Cardiac muscle cell (in vitro differentiated cells and primary cell): ENCODE data around the gene LZTR1. TPM values are rescaled to one million over a fixed set of nuclear protein-coding genes. Genes with fewer than 3 reads are reported as not detected.
"Not testable (repeated sequence)": the region's sequence is repeated elsewhere in the genome, so short reads cannot be mapped to it uniquely, and the experiment has no call there.

Source experiments
- DNase-seq, 2 donors: peaks; one replicate each; pipeline versions ENCODE4 v3.0.0 to v3.0.0-alpha.2; 2010 to 2017; ENCODE audit warnings: low read depth in 1 of 2, low spot score in 1 of 2
- H3K27ac ChIP-seq: fragments of 200-600 bp; sonication (generic); 2 replicates; pipeline ENCODE4 v1.5.1; 2016
- H3K27me3 ChIP-seq: fragments of 200-600 bp; sonication (generic); 2 replicates; pipeline ENCODE4 v1.6.0; 2016; ENCODE audit warnings: control low read depth
- H3K36me3 ChIP-seq: fragments of 200-600 bp; sonication (generic); 2 replicates; pipeline ENCODE4 v1.5.1; 2016; ENCODE audit warnings: control low read depth
- H3K4me1 ChIP-seq: fragments of 200-600 bp; sonication (generic); 2 replicates; pipeline ENCODE4 v1.8.1; 2017; ENCODE audit warnings: low read depth, mild to moderate bottlenecking, mixed run types
- H3K4me3 ChIP-seq: fragments of 200-600 bp; sonication (generic); 2 replicates; pipeline ENCODE4 v1.5.1; 2016; ENCODE audit warnings: mild to moderate bottlenecking
- H3K9me3 ChIP-seq: fragments of 200-600 bp; sonication (generic); 2 replicates; pipeline ENCODE4 v1.5.1; 2017; ENCODE audit warnings: low read depth, mild to moderate bottlenecking, control low read depth
- polyA plus RNA-seq: library from polyadenylated mRNA; unstranded; fragments of >200 nt; fragmentation: Nextera tagmentation; extraction: Ambion mirVana; gene quantifications from 2 replicates; pipeline ENCODE4 v1.2.1, GENCODE V29; 2016
- total RNA-seq: library from RNA; depleted of rRNA; stranded (reverse); fragments of >200 nt; gene quantifications from 2 replicates; pipeline ENCODE4 v1.2.3, GENCODE V29; 2016
- TF ChIP-seq, protein P1 (sequence below): IDR thresholded peaks from 2 replicates; pipeline ENCODE4 v1.5.1; 2012; ENCODE audit warnings: low read depth, mild to moderate bottlenecking, low read length

LZTR1 gene
- total and polyA plus RNA-seq, 2 experiments from 2014 or later: 60.9 to 62.6 TPM

DNA sequence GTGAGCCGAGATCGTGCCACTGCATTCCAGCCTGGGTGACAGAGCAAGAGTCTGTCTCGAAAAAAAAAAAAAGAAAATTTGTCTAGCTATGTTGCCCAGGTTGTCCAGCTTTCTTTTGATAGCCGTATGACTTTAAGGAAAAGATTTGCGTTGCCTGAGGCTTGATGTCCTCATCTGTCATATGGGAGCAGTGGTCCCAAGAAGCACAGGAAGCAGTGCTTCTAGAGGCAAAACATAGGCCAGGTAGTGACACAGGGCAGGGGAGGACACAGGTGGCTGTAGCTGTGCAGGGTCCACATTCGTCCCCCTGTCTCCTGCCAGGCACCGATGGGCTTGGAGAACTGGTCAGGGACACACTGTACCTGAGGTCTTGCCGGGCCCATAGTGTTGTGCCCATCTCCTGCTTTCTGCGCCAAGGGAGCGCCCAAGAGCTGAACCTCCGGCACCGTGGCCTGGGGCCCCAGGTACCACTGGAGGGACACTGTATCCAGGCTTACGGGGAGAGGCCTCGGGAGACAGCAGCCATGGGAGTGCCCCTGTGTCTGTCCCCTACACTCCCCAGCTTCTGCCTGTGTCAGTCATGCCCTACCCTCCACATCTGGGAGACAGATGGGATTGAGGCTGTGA lies 65.1 kb downstream of the LZTR1 start:
- H3K9me3 ChIP-seq: no peaks in the 10 kb centered on the region
- no peak overlapping the region for H3K27ac ChIP-seq
- no peaks in the 10 kb centered on the region for H3K4me1 ChIP-seq

DNA sequence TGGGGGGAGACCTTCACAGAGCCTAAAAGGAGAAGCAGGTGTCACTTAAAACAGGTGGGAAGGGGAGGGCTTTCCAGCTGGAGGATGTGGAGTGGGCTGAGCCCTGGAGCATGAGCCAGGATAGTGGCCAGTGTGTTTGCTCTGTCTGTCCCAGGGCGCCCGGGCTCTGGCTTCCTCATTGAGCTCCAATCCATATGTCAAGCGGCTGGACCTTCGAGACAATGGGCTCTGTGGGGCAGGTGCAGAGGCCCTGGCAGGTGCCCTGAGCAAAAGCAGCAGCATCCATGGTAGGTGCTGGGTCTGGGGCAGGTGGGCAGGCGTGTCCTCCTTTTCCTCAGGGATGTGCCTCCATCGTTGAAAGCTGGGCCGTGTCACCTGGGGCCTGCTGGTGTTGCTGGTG lies 65.6 kb downstream of the LZTR1 start:
- no peak overlapping the region for H3K4me3 ChIP-seq
- no peak overlapping the region for H3K27ac ChIP-seq
- H3K36me3 ChIP-seq: no peaks in the 10 kb centered on the region
- TF ChIP-seq, protein P1, sequence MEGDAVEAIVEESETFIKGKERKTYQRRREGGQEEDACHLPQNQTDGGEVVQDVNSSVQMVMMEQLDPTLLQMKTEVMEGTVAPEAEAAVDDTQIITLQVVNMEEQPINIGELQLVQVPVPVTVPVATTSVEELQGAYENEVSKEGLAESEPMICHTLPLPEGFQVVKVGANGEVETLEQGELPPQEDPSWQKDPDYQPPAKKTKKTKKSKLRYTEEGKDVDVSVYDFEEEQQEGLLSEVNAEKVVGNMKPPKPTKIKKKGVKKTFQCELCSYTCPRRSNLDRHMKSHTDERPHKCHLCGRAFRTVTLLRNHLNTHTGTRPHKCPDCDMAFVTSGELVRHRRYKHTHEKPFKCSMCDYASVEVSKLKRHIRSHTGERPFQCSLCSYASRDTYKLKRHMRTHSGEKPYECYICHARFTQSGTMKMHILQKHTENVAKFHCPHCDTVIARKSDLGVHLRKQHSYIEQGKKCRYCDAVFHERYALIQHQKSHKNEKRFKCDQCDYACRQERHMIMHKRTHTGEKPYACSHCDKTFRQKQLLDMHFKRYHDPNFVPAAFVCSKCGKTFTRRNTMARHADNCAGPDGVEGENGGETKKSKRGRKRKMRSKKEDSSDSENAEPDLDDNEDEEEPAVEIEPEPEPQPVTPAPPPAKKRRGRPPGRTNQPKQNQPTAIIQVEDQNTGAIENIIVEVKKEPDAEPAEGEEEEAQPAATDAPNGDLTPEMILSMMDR: no peak
- no peaks in the 10 kb centered on the region for H3K27me3 ChIP-seq
- H3K9me3 ChIP-seq: no peaks in the 10 kb centered on the region
- no peak for DNase-seq
- H3K4me1 ChIP-seq: no peaks in the 10 kb centered on the region

More for the DNA sequence above, 65.1 kb downstream of the LZTR1 start:
- Histone ChIP-seq H3K4me3 (no peak overlapping the region), H3K27me3 (no peaks in the 10 kb centered on the region), H3K36me3 (no peaks in the 10 kb centered on the region)
- DNase-seq: no peak
- TF ChIP-seq, protein P1: no peak

DNA sequence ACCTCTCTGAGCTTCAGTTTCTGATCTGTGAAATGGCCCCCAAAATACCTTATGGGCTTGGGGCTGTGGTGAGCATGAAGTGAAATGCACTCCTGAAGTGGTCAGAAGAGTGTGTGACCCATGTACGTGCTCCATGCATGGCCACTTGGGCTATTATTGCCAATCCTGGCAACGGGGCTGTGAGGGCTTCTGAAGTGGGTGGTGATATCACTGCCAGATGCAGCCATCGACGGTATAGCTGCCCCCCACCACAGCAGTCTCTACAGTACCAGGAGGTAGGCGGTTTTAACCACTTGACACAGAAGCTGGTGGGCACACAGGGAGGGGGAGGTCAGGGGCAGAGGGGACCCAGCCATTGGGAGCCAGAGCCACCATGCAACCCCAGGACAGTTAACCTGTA lies 66.4 kb downstream of the LZTR1 start:
- not testable (repeated sequence) for H3K27ac ChIP-seq, H3K4me1 ChIP-seq, DNase-seq, H3K27me3 ChIP-seq, H3K9me3 ChIP-seq, H3K36me3 ChIP-seq, H3K4me3 ChIP-seq

Other genes with a start within 250 kb of the LZTR1 start
- 0.88 and 1.3 TPM in 2 replicates for gene SERPIND1, start 208.2 kb upstream of the LZTR1 start, total RNA-seq
- 0.94 and 4.8 TPM in 2 replicates for gene SERPIND1, start 208.2 kb upstream of the LZTR1 start, polyA plus RNA-seq
- 83.3 and 83.7 TPM in 2 replicates for gene PI4KA, start 123.5 kb upstream of the LZTR1 start, total RNA-seq
- gene PI4KA, start 123.5 kb upstream of the LZTR1 start, polyA plus RNA-seq: 85.2 and 95.9 TPM in 2 replicates
- 22.0 and 25.2 TPM in 2 replicates for gene SNAP29, start 123.3 kb upstream of the LZTR1 start, total RNA-seq
- 37.9 and 38.1 TPM in 2 replicates for gene SNAP29, start 123.3 kb upstream of the LZTR1 start, polyA plus RNA-seq
- gene CRKL, start 64.9 kb upstream of the LZTR1 start, total RNA-seq: 74.3 and 80.9 TPM in 2 replicates
- 42.4 and 60.1 TPM in 2 replicates for gene CRKL, start 64.9 kb upstream of the LZTR1 start, polyA plus RNA-seq
- 2.0 and 4.8 TPM in 2 replicates for gene AIFM3, start 15.0 kb upstream of the LZTR1 start, total RNA-seq
- 0.67 and 0.87 TPM in 2 replicates for gene AIFM3, start 15.0 kb upstream of the LZTR1 start, polyA plus RNA-seq
- gene THAP7, start 19.8 kb downstream of the LZTR1 start, total RNA-seq: 61.1 and 69.8 TPM in 2 replicates
- 47.5 and 49.7 TPM in 2 replicates for gene THAP7, start 19.8 kb downstream of the LZTR1 start, polyA plus RNA-seq
- 8.6 and 11.8 TPM in 2 replicates for gene P2RX6, start 32.9 kb downstream of the LZTR1 start, total RNA-seq
- gene P2RX6, start 32.9 kb downstream of the LZTR1 start, polyA plus RNA-seq: 7.9 and 8.9 TPM in 2 replicates
- gene SLC7A4, start 50.3 kb downstream of the LZTR1 start, total RNA-seq: 1.8 and 4.0 TPM in 2 replicates
- gene SLC7A4, start 50.3 kb downstream of the LZTR1 start, polyA plus RNA-seq: 3.0 and 4.4 TPM in 2 replicates
- 0.12 TPM in 1 of 2 replicates, not detected in the other for gene LRRC74B, start 63.6 kb downstream of the LZTR1 start, total RNA-seq
- gene LRRC74B, start 63.6 kb downstream of the LZTR1 start, polyA plus RNA-seq: 1.2 TPM in 1 of 2 replicates, not detected in the other